Measurements from ENCODE around the gene CDC25A.
A peak's percentile ranks its signal among the peaks of the same experiment; 100 is the strongest.
"Not testable (repeated sequence)": the region's sequence is repeated elsewhere in the genome, so short reads cannot be mapped to it uniquely, and the experiment has no call there.

CDC25A gene

GRCh38 chr3:48188266-48189201 lies at the start of gene CDC25A:
Gene CDC25A (minus strand): TSS chr3:48188417. CDS start chr3:48187947, 470 bp downstream.
- DNase-seq: peak; percentile 99

GRCh38 chr3:48236531-48236930 lies 48.3 kb upstream of the CDC25A start:
- DNase-seq: peak; percentile 22

GRCh38 chr3:48233542-48233941 lies 45.3 kb upstream of the CDC25A start:
- no peak for DNase-seq

- DNase-seq: peak; percentile 98
Measured at GRCh38 chr3:48232734-48233133, 44.5 kb upstream of the CDC25A start.

GRCh38 chr3:48232232-48232631 lies 44.0 kb upstream of the CDC25A start:
- DNase-seq: no peak

- DNase-seq: no peak
Measured at GRCh38 chr3:48226939-48227338, 38.7 kb upstream of the CDC25A start.

- DNase-seq: no peak
Measured at GRCh38 chr3:48225587-48225986, 37.4 kb upstream of the CDC25A start.

- peak; percentile 36 for DNase-seq
Measured at GRCh38 chr3:48222616-48223513, 34.6 kb upstream of the CDC25A start, which contains the start of gene CAMP. Gene CAMP (plus strand): TSS chr3:48223495. CDS start chr3:48223512, 17 bp downstream.

- DNase-seq: no peak
Measured at GRCh38 chr3:48220746-48221145, 32.5 kb upstream of the CDC25A start.

- no peak for DNase-seq
Measured at GRCh38 chr3:48219543-48219942, 31.3 kb upstream of the CDC25A start.

- DNase-seq: no peak
Measured at GRCh38 chr3:48218537-48218936, 30.3 kb upstream of the CDC25A start.

- DNase-seq: no peak
Measured at GRCh38 chr3:48217449-48217848, 29.2 kb upstream of the CDC25A start.

GRCh38 chr3:48215876-48216275 lies 27.7 kb upstream of the CDC25A start:
- no peak for DNase-seq

GRCh38 chr3:48215466-48215865 lies 27.2 kb upstream of the CDC25A start:
- DNase-seq: no peak

GRCh38 chr3:48215019-48215418 lies 26.8 kb upstream of the CDC25A start:
- no peak for DNase-seq

- DNase-seq: no peak
Measured at GRCh38 chr3:48214225-48214624, 26.0 kb upstream of the CDC25A start.

- not testable (repeated sequence) for DNase-seq
Measured at GRCh38 chr3:48211776-48212175, 23.6 kb upstream of the CDC25A start.

GRCh38 chr3:48210534-48210933 lies 22.3 kb upstream of the CDC25A start:
- DNase-seq: not testable (repeated sequence)

- DNase-seq: no peak
Measured at GRCh38 chr3:48209445-48209844, 21.2 kb upstream of the CDC25A start.

GRCh38 chr3:48208076-48208475 lies 19.9 kb upstream of the CDC25A start:
- DNase-seq: no peak

- DNase-seq: no peak
Measured at GRCh38 chr3:48202632-48203031, 14.4 kb upstream of the CDC25A start.

GRCh38 chr3:48199117-48199516 lies 10.9 kb upstream of the CDC25A start:
- DNase-seq: no peak

GRCh38 chr3:48196611-48197010 lies 8.4 kb upstream of the CDC25A start:
- DNase-seq: no peak

Measured in NCI-H82 (cell line).